Activated CD4-positive, alpha-beta T cell treated with anti-CD3 and anti-CD28 coated beads, Interleukin-2, amount 50 U/mL, for 16 hours (primary cell): ENCODE data around the gene CTSZ.
"Not testable (repeated sequence)": the region's sequence is repeated elsewhere in the genome, so short reads cannot be mapped to it uniquely, and the experiment has no call there.

Experiments
- DNase-seq: peaks from one replicate; pipeline ENCODE4 v3.0.0-alpha.2; 2020

The CTSZ gene

DNA sequence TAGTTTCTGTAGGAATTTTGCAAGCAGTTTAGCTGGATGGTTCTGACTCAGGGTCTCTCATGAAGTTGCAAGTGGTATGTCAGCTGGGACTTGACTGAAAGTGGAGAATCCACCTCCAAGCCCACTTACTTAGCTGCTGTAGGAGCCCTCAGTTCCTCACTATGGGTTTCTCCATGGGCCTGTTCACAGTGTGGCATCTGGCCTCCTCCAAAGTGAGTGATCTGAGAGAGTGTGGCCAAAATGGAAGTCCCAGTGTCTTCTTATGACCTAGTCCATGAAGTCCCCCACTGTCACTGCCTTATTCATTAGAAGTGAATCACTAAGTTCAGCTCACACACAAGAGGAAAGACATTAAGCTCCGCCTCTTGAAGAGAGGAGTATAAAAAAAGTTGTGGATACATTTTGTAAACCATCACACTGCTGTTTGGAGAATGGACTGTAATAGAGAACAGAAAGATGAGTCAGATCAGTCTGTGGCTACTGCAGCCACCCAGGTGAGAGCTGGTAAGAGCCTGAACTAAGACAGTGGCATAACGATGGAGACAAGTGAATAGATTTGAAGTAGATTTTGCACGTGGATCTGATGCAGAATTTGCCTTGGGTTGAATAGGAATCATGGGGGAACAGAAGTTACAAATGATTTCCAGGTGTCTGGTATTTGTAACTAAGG, 30.9 kb downstream of the CTSZ start:
- DNase-seq, result no peak

DNA sequence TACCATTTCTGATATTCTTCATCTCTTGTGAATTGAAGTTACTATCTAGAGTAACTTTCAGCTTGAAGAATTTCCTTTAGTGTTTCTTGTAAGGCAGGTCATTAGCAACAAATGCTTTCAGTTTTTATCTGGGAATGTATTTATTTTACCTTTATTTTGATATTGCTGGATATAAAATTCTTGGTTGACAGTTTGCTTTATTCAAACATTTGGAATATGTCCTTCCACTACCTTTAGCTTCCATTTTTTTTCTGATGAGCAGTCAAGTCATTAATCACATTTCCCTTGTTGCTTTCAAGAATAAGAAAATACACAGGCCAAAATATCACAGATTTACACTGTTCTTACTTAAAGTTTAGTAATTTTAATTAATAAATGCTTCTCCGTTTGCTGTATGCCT, 31.7 kb downstream of the CTSZ start:
- DNase-seq, result no peak

DNA sequence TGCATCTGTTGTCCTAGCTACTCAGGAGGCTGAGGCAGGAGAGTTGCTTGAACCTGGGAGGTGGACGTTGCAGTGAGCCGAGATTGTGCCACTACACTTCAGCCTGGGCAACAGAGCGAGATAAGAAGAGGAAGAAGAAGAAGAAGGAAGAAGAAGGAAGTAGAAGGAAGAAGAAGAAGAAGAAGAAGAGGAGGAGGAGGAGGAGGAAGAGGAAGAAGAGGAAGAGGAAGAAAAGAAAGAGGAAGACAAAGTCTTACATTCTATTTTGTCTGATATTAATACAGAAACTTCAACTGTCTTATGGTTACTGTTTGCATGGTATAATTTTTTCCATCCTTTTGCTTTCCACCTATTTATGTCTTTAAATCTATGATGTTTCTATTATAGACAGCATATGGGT, 33.2 kb downstream of the CTSZ start:
- DNase-seq, result no peak

DNA sequence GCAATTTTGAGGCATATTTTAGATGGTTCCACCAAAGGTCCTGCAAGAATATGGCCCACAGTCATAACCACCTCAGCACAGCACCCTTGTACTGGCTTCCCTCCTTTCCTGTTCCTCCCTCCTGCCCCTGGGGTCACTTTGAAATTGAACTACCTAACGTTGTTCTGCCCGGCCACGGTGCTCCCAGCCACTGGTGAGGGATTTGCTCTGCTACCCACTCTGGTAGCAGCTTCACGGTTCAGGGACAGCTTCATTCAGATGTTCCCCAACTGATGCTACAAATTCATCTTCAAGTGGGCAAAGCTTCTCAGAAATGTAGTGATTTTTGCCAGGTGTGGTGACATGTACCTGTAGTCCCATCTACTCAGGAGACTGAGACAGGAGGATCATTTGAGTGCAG, 33.9 kb downstream of the CTSZ start:
- no peak for DNase-seq

DNA sequence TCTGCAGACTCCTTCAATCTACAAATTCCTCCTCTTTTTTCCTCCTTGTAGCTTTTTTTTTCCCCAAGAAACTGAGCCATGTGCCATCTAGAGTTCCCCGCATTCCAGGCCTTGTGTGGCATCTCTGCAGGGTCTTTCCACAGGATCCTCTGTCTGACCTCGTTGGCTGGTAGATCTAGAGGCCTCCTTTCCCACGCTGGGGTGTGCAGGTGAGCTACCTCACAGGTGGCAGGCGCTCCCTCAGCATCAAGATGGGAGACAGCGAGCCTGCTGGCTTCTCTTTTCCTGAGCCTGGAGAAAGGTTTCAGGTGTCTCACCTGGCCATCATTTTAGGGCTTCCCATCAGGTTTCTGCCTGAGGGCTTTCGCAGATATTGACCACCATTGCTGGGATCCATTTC, 35.6 kb downstream of the CTSZ start:
- no peak for DNase-seq

DNA sequence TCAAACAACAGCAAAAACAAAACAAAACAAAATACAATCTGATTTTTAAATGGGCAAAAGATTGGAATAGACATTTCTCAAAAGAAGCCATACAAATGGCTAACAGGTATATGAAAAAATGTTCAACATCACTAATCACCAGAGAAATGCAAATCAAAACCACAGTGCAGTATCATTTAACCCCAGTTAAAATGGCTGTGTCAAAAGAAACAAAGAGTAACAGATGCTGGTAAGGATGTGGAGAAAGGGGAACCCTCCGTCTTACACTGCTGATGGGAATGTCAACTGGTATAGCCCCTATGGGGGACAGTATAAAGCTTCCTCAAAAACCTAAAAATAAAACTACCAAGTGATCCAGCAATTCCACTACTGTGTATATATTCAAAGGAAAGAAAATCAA, 36.9 kb downstream of the CTSZ start:
- no peak for DNase-seq

DNA sequence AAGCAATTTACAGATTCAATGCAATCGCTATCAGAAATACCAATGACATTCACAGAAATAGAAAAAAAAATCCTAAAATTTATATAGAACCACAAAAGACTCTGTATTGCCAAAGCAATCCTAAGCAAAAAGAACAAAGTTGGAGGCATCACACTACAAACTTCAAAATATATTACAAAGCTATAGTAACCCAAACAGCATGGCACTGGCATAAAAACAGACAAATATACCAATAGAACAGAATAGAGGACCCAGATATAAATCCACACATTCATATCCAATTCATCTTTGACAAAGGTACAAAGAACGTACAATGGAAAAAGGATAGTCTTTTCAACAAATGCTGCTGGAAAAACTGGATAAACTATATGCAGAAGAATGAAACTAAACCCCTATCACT, 37.6 kb downstream of the CTSZ start:
- DNase-seq, result no peak

DNA sequence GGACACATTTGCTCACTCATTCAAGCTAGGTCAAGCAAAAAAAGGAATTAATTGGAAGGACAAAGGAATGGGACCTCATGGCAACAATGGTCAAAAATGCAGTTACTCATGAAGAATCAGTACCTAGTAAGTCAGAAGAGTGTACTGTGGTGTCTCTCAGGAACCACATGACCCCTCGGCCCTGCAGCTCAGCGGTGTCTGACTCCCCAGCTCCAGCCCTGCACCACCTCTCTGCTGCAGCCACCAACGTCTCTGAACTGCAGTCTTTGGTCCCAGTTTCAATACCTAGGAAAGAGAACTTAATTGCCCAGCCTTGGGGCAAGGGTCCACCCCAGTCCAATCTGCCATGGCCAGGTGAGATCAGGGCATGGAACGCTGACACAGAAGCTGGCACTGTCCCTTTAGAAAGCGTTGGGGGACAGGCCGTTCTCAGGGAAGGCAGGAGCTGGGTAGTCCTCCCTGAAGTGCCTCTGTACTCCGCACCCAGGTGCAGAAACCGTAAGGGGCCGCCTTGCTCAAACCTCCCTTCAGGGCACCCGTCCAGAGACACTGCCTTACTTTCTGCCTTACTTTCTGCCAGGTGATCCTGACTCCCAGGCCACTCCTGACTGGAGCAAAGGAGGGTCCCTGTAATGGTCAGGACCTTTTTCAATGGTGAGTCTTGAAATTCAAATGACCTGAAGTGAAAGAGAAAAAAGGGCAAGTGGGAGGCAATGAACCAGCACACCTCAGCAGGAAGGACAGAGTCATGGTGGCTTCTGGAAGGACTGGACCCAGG, 39.2 kb downstream of the CTSZ start:
- no peak for DNase-seq

DNA sequence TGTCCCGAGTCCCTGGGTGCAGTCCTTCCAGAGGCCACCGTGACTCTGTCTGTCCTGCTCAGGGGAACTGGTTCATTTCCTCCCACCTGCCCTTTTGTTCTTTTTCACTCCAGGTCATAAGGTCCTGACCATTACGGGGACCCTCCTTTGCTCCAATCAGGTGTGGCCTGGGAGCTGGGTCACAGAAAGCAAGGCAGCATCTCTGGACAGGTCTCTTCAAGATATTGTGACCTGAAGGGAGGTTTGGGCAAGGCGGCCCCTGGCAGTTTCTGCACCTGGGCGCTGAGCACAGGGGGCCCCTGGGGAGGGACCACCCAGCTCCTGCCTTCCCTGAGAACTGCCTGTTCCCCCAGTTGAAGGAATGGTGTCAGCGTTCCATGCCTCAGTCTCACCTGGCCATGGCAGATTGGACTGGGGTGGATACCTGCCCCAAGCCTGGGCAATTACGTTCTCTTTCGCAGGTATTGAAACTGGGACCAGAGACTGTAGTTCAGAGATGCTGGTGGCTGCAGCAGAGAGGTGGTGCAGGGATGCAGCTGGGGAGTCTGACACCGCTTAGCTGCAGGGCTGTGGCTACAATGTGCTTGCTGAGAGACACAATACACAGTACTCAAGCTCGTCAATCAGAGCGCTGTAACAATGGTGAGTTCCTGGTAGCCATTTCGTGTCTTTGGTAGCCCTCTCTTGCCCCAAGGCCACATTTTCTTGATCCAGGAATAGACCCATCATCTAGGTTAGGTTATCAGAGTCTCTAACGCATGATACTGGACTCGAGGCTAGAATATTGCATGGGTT, 41.6 kb downstream of the CTSZ start:
- DNase-seq, result no peak

DNA sequence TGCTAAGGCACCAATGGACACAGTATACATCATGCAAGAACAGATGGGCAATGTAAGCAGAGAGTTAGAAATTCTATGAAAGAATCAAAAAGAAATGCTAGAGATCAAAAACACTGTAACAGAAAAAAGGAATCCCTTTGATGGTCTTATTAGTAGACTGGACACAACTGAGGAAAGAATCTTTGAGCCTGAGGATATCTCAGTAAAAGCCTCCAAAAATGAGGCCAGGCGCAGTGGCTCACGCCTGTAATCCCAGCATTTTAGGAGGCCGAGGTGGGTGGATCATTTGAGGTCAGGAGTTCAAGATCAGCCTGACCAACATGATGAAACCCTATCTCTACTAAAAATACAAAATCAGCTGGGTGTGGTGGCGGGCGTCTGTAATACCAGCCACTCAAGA, 43.1 kb downstream of the CTSZ start:
- not testable (repeated sequence) for DNase-seq

DNA sequence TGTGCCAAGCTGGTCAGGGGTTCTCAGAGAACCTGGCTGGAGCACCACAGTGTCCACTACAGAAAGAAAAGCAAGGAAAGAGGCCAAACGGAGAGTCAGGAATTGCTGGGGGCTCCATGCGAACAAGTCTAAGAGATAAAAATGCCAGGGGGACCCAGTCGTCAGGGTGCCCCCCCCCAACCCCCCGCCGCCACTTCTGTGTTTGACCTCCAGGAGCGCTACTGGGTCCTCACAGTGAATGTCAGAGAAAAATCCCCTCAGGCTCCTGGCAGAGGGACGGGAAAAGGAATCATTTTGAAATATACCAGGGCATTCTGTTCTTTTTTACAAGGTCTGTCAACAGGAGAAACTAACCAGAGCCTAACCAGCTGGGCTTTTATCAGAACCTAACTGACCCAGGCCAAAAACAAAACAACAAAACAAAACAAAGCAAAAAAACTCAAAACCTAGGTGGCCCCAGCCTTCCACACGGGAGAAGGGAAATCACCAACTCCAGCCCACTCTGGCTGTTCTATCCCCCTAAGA, 43.9 kb downstream of the CTSZ start:
- no peak for DNase-seq

DNA sequence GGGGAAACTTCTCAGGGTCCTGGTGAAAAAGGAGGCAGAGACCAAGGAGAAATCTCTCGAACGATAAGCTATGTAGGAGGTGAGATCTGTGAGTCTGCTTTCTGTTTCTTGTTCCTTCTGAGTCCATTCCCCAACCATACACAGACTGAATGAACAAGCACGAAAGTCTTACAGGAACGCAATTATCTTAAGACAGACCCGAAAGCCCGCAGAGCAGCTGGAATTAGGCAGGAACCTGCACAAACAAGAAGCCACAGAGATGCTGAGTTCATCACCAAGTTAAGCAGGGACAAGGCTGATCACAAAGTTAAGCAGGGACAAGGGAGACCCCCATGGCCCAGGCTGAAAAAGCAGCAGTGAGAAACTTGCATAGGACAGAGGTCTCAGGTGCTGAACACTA, 47.4 kb downstream of the CTSZ start:
- DNase-seq, result no peak

DNA sequence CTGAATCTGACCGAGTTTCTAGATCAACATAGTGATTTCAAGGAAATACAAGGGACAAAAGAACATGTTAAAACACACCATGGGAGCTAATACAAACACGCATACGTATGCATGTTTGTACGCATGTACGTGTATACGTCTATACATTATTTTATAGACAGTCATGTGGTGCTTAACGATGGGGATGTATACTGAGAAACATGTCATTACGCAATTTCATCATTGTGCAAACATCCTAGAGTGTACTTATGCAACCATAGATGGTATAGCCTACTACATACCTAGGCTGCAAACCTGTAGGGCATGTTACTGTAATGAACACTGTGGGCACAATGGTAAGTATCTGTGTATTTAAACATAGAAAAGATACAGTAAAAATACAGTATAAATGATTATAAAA, 51.0 kb downstream of the CTSZ start:
- no peak for DNase-seq

DNA sequence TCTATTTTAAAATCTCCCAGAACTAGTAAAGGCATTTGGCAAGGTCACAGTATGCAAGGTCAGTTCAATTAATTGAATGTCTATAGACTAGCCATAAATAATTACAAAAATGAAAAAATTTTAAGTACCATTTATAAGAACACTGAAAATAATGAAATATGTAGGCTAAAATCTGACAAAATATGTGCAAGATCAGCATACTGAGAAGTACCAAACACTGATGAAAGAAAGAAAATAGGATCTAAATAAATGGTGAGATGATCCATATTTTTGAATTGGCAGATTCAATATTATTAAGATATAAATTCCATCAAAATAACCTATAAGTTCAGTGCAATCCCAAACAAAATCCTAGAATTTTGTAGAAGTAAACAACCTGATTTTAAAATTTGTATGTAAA, 54.0 kb downstream of the CTSZ start:
- DNase-seq, result no peak

DNA sequence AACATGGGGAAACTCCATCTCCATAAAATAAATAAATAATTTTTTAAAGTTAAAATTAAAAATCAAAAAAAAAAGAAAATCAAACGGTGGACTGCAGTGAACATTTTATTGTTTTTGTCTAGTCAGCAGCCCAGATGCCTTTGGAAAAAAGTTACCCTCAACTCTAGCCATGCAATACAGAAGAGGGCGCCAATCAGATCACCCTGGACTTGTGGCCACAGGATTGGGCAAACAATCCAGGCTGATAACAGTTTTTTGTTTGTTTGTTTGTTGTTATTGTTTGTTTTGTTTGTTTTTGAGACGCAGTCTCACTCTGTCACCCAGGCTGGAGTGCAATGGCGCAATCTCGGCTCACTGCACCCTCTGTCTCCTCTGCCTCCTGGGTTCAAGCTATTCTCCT, 56.5 kb downstream of the CTSZ start:
- DNase-seq, result no peak

DNA sequence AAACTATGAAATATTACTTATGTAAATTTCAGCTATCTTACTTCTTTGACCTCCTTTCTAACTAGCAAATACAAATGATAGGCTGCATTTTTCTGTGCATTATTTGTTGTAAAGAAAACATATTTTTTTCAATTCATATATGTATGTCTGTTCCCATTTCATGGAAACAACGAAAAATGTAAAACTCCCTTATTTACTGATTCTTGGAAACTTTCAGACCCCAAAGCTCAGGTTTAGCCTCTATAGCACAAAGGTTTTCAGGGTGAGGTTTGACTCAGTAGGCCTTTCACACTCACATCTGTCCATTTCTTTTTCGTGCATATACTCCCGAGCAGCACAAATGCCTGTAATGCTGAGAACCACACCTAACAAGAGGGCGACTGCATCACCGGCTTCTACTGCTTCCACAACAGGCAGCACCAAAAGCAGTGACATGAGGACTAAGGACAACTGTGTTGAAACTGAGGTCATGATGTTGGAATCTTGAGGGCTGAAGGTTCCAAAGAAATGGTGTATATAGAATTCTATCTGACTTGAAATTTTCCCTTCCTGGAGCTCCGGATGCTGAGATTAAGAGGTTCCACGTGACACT, 59.2 kb downstream of the CTSZ start:
- DNase-seq, result not testable (repeated sequence)

DNA sequence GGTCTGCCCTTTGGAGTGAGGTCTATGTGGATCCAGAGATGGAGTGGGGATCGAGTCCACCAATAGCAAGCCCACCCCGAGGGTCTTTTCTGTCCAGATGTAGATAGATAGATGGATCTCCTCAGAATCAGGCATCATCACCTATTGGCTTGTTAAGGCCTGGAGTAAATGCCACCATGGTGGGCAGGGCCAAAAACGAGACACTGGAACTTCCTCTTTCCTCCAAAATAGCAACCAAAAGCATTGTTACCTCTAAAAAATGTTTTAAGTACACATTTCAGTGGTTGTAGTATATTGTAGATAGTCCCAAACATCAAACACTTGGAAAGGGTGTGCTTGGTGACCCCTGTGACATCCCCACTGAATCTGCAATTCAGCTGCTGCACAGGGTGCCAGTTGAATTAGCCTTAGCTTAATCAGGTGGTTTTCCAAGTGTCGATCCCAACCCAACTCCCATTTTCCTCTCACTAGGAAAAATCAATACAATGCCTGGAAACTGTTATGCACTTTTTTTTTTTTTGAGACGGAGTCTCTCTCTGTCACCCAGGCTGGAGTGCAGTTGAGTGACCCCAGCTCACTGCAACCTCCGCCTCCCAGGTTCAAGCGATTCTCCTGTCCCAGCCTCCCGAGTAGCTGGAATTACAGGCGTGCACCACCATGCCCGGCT, 61.0 kb downstream of the CTSZ start:
- DNase-seq, result no peak
